ENCODE measurements around the gene CSF2.

DNA sequence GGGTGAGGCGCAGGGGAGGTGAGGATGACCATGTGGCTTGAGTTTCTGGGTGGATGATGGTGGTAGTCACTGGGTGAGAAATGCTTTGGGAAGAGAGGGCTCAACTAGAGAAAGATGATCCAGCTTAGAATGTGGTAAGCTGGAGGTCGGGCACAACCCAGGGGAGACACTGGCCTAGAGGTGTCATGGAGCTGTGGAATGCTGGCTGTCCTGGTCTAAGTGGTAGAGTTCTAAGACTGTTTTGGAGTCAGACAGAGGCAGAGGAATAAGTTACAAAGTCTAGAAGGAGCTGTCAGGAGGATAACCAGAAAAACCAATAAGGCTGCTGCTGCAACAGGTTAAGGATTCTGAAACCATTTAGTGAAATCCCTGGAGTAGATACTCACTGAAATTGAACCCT is 43.0 kb upstream of the CSF2 start:
- TF ChIP-seq TAF1 (IDR thresholded peaks at IDR 0.05; ENCODE audit: low read depth, low read length) (no peak), POLR2A (IDR thresholded peaks at IDR 0.05; ENCODE audit: low read depth, low read length) (no peak), POLR2AphosphoS5 (IDR thresholded peaks at IDR 0.05; ENCODE audit: low read depth, low read length) (no peak), PAX5 (IDR thresholded peaks at IDR 0.05; ENCODE audit: insufficient read depth, low read length, severe bottlenecking) (no peak), SPI1 (IDR thresholded peaks at IDR 0.05; ENCODE audit: low read depth, low read length) (no peak)

Measured in GM12891 (cell line).